Measurements from ENCODE around the gene GNAL.

DNA sequence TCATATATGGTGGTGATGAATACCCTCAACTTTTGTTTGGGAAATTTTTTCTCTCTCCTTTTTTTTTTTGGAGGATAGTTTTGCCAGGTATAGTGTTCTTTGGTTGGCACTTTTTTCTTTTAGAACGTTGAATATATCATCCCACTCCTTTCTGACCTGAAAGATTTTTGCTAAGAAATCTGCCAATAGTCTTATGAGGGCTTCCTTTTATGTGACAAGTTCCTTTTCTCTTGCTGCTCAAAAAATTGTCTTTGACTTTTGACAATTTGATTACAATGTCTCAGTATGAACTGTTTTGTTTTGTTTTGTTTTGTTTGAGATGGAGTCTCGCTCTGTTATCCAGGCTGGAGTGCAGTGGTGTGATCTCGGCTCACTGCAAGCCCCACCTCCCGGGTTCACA is 21.5 kb downstream of the GNAL start:
- TF ChIP-seq, protein P1, sequence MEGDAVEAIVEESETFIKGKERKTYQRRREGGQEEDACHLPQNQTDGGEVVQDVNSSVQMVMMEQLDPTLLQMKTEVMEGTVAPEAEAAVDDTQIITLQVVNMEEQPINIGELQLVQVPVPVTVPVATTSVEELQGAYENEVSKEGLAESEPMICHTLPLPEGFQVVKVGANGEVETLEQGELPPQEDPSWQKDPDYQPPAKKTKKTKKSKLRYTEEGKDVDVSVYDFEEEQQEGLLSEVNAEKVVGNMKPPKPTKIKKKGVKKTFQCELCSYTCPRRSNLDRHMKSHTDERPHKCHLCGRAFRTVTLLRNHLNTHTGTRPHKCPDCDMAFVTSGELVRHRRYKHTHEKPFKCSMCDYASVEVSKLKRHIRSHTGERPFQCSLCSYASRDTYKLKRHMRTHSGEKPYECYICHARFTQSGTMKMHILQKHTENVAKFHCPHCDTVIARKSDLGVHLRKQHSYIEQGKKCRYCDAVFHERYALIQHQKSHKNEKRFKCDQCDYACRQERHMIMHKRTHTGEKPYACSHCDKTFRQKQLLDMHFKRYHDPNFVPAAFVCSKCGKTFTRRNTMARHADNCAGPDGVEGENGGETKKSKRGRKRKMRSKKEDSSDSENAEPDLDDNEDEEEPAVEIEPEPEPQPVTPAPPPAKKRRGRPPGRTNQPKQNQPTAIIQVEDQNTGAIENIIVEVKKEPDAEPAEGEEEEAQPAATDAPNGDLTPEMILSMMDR (IDR thresholded peaks at IDR 0.05; ENCODE audit: borderline replicate concordance, extremely low read depth, low read length, poor library complexity, severe bottlenecking) = no peak
- no peak for TF ChIP-seq EZH2 (IDR thresholded peaks at IDR 0.05; ENCODE audit: borderline replicate concordance, low read depth, low read length, severe bottlenecking)

Data from DND-41 (cell line).